Epithelial cell of prostate (primary cell): ENCODE measurements around the gene COX4I2.
"Not testable (repeated sequence)": the region's sequence is repeated elsewhere in the genome, so short reads cannot be mapped to it uniquely, and the experiment has no call there.

Experiments used
- DNase-seq: peaks from one replicate; pipeline ENCODE4 v3.0.0-alpha.2; 2011; ENCODE audit warnings: low read depth, low spot score
- H3K27ac ChIP-seq: fragments of 450-650 bp; 2 replicates; pipeline ENCODE4 v1.5.1; 2017; ENCODE audit warnings: mild to moderate bottlenecking

Gene COX4I2

GRCh38 chr20:31644701-31645100 lies 7.0 kb downstream of the COX4I2 start:
- H3K27ac ChIP-seq, result no peak overlapping the region
- DNase-seq, result no peak

GRCh38 chr20:31648104-31648503 lies 10.4 kb downstream of the COX4I2 start:
- not testable (repeated sequence) for DNase-seq, H3K27ac ChIP-seq

DNA sequence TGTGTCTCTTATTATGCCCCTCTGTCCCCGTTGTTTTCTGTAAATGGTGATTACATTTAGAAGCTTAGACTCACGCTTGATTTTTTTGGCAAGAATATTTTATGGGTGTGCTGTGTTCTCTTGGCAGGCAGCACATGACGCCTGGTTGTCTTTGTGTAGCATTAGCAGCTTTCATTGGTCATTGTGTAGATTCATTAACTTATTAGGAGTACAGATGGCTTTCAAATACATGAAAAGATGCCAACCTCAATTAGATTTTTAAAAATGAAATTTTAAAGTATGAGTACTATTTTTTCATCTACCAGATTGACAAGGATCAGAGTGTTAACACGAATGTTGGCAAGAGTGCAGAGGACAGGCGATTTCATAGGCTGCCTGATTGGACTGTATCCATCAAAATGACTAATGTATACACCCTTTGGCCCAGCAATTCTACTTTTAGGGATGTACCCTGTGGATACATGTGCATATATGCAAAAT lies 15.2 kb downstream of the COX4I2 start:
- DNase-seq, result no peak
- H3K27ac ChIP-seq, result no peak overlapping the region

GRCh38 chr20:31653561-31653960 lies 15.8 kb downstream of the COX4I2 start:
- DNase-seq, result no peak
- no peak overlapping the region for H3K27ac ChIP-seq

DNA sequence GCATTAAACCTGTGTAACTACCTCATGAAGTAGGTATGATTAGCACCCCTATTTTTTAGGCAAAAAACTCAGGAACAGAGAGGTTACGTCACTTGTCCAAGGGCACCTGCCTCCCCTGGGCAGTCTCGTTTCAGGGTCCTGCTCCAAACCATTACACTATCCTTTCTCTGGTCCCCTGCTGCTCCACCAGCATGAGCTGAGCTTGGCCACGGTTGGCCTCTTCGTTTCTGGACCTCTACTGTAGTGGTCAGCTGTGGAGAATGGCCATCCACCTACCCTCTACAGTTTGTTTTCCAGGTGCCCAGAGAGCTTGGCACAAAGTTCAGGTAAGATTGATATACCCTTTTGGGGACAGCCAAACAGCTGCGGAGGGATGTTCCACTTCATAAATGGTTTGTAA lies 16.8 kb downstream of the COX4I2 start:
- no peak for DNase-seq
- H3K27ac ChIP-seq, result no peak overlapping the region

DNA sequence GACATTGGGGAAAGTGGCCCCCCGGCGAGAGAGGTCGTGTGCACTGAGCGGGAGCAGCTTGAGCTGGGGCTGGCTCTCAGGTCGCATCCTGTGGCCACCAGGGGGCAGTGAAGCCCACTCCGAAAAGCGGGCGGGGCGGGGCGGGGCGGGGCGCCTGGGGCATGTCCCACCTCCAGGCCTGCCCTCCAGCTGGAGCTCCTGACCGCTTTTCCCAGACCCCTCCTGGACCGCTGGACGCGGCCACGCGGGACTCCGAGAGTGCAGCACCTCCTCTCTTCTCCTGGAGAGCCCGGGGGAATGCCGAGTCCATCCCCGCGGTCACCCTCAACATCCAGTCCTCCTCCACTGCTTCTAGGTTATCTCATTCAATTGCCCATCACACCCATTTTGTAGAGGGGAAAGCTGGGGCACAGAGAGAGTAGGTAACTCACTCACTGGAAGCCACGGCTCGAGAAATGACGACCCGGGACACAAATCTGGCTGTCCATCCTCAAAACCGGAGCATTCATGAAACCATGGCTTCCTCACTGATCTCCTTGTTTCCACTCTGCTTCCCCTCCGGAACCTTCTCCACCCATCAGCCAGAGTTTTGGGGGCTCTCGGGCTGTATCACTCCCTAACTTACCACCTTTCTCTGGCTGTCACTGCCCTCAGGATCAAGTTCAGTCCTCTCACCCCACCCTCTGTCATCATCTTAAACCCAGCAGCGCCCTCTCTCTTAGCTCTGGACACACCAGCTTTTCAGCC lies 24.1 kb downstream of the COX4I2 start:
- H3K27ac ChIP-seq, result peak overlapping the region; percentile 56
- no peak for DNase-seq

DNA sequence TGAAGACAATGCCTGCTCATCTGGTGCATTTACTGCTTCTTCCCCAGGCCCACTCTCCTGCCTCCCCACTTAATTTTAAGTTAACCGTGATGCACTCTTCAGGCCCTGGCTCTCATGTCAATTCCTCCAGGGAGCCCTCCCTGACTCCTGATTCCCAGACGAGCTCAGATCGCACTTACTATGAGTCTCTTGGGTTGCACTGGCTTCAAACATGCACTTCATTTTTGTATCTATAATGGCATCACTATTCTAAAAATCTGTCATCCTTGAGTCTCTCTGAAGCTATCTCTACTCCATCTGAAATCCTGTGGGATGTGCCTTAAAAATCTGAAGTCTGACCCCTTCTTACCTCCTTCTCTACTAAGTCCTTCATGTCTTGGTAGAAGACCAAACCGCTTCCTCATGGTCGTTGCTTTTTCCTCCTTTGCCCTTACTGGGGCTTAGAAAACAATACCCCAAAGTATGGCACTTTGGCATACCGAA lies 24.7 kb downstream of the COX4I2 start:
- DNase-seq, result no peak
- H3K27ac ChIP-seq, result peak overlapping the region; percentile 56

GRCh38 chr20:31663524-31663837 lies 25.8 kb downstream of the COX4I2 start:
- peak overlapping the region; percentile 56 for H3K27ac ChIP-seq
- DNase-seq, result no peak

GRCh38 chr20:31663838-31664695 lies 26.4 kb downstream of the COX4I2 start:
- no peak for DNase-seq
- H3K27ac ChIP-seq, result peak overlapping the region; percentile 56

GRCh38 chr20:31664696-31665354 lies 27.1 kb downstream of the COX4I2 start:
- peak overlapping the region; percentile 56 for H3K27ac ChIP-seq
- no peak for DNase-seq

GRCh38 chr20:31665753-31666152 lies 28.0 kb downstream of the COX4I2 start:
- peak overlapping the region; percentile 56 for H3K27ac ChIP-seq
- DNase-seq, result no peak

DNA sequence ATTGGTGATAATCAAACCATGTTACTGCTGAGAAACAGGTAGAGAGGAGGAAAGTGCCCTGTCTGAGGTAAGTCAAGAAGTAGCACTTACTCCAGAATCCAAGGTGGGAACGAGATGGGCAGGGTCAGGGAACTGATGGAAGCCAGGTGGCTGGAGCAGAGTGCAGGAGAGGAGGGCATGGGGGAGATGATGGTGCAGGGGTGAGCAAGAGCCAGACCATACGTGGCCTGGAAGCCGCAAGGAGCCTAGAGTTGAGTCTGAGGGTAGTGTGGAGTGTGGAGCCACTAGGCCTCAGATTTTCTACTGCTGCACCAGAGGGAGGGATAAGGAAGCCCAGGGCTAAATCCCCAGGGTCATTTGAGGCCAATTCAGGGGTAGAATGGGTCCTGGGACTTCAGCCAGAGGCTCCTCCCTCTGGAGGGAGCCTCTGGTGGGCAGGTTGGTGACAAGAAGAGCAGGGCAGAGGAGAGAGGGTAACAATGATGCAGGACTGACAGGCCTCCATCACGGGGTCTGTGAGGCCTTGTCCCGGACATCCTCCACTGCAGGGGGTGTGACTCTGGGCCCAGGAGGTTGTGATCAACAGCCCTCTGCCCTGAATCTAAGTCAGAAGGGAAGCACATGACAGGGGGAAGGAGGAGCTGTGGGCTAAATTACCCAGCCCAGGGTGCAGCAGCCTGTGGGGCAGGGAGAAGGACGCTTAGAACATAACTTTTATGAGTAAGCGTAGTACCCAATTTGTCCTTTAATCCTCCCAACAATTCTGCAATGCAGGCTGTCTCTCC lies 28.7 kb downstream of the COX4I2 start:
- no peak for DNase-seq

GRCh38 chr20:31667315-31668285 lies 29.9 kb downstream of the COX4I2 start:
- peak overlapping the region; percentile 56 for H3K27ac ChIP-seq

More for the DNA sequence above, 28.7 kb downstream of the COX4I2 start:
- H3K27ac ChIP-seq, result peak overlapping the region; percentile 56

DNA sequence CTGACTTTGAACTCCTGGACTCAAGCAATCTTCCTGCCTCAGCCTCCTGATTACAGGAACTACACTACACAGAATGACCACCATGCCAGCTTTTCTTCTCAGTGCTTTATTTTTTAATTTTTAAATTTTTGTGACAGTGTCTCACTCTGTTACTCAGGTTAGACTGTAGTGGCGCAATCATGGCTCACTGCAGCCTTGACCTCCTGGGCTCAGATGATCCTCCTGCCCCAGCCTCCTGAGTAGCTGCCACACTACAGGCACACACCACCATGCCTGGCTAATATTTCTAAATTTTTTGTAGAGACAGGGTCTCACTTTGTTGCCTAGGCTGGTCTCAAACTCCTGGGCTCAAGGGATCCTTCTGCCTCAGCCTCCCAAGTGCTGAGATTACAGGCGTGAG lies 31.2 kb downstream of the COX4I2 start:
- peak overlapping the region; percentile 39 for H3K27ac ChIP-seq
- DNase-seq, result not testable (repeated sequence)

More at GRCh38 chr20:31667315-31668285, 29.9 kb downstream of the COX4I2 start:
- no peak for DNase-seq

DNA sequence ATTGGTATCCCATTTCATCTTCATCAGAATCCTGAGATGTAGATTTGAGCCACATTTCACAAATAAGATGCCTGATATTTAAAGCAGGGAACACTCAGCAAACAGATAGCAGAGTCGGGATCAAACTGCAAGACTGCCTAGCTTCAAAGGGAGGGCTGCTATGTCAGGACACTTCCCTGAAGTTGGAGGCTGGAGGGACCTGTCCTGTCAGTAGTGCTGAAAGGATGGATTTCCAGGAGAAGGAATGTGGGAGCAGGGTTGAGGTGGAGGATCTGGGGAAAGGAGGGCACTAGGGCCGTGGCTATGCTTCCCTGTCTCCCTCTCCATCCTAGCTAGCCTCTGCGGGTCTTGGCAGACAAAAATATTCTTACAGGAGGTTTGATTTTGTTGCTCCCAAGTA lies 32.2 kb downstream of the COX4I2 start:
- DNase-seq, result no peak

GRCh38 chr20:31670371-31671228 lies 32.9 kb downstream of the COX4I2 start:
- DNase-seq, result no peak
- peak overlapping the region; percentile 39 for H3K27ac ChIP-seq

More for the DNA sequence above, 32.2 kb downstream of the COX4I2 start:
- peak overlapping the region; percentile 39 for H3K27ac ChIP-seq

GRCh38 chr20:31671324-31671723 lies 33.6 kb downstream of the COX4I2 start:
- DNase-seq, result no peak
- H3K27ac ChIP-seq, result peak overlapping the region; percentile 39

- H3K27ac ChIP-seq, result peak overlapping the region; percentile 100
Observed at GRCh38 chr20:31673435-31673834, 35.7 kb downstream of the COX4I2 start.

More at GRCh38 chr20:31673435-31673834, 35.7 kb downstream of the COX4I2 start:
- DNase-seq, result no peak
